Right kidney (tissue), 9 donors: Measurements from ENCODE around the gene SLC25A20.
"Not testable (repeated sequence)": the region's sequence is repeated elsewhere in the genome, so short reads cannot be mapped to it uniquely, and the experiment has no call there.

Experiments
- DNase-seq: peaks from one replicate; pipeline ENCODE4 v3.0.0-alpha.2; 2016
- long read RNA-seq, 8 donors: transcript quantifications; one replicate each; lab custom pipeline, GENCODE V29; 2026

SLC25A20 gene
- long read RNA-seq, donor 1, partial matches to known transcripts: 0 of 5 reads
- long read RNA-seq, donor 1, other reads (novel, unspliced or antisense): 0 of 5 reads
- long read RNA-seq, donor 2, partial matches to known transcripts: 0 of 1 reads
- long read RNA-seq, donor 2, other reads (novel, unspliced or antisense): 0 of 1 reads
- long read RNA-seq, donor 3, partial matches to known transcripts: 5 of 8 reads
- long read RNA-seq, donor 3, other reads (novel, unspliced or antisense): 0 of 8 reads
- long read RNA-seq, donor 4, partial matches to known transcripts: 0 of 4 reads
- long read RNA-seq, donor 4, other reads (novel, unspliced or antisense): 0 of 4 reads
- long read RNA-seq, donor 5, transcript SLC25A20-201 (9 exons, 1,879 nt): major isoform, 6 of 7 reads
- long read RNA-seq, donor 5, partial matches to known transcripts: 0 of 7 reads
- long read RNA-seq, donor 5, other reads (novel, unspliced or antisense): 0 of 7 reads
- long read RNA-seq, donor 6, partial matches to known transcripts: 0 of 2 reads
- long read RNA-seq, donor 6, other reads (novel, unspliced or antisense): 0 of 2 reads
- long read RNA-seq, donor 7, transcript SLC25A20-201 (9 exons, 1,879 nt): major isoform, 6 of 70 reads
- long read RNA-seq, donor 7, partial matches to known transcripts: 17 of 70 reads
- long read RNA-seq, donor 7, other reads (novel, unspliced or antisense): 47 of 70 reads
- long read RNA-seq, donor 8, partial matches to known transcripts: 188 of 222 reads
- long read RNA-seq, donor 8, other reads (novel, unspliced or antisense): 28 of 222 reads

GRCh38 chr3:48898383-48899234 is at the start of gene SLC25A20:
SLC25A20 (minus strand) TSS chr3:48898882; CDS start chr3:48898794, 88 bp downstream.
- DNase-seq: peak; percentile 79

- no peak for DNase-seq
Observed at GRCh38 chr3:48945891-48946549, 47.3 kb upstream of the SLC25A20 start.

- no peak for DNase-seq
Observed at GRCh38 chr3:48945432-48945831, 46.8 kb upstream of the SLC25A20 start.

- DNase-seq: no peak
Observed at GRCh38 chr3:48938689-48939088, 40.0 kb upstream of the SLC25A20 start.

DNA sequence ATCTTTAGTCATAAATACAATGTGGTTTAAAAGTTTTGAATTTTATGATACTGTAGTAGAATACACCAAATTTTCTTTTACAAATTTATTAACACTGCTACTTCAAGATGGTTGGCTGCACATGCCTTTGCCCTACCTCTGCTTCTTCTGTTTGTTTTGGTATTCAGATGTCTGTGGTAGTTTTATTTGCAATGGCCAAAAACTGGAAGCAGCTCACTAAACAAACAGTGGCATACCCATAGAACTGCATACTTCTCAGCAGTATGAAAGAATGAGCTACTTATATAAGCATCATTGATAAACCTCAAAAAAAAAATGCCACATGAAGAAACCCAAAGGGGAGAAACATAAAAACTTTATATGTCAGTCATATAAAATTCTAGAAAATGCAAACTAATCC is 39.5 kb upstream of the SLC25A20 start:
- no peak for DNase-seq

- no peak for DNase-seq
Observed at GRCh38 chr3:48935530-48935929, 36.8 kb upstream of the SLC25A20 start.

DNA sequence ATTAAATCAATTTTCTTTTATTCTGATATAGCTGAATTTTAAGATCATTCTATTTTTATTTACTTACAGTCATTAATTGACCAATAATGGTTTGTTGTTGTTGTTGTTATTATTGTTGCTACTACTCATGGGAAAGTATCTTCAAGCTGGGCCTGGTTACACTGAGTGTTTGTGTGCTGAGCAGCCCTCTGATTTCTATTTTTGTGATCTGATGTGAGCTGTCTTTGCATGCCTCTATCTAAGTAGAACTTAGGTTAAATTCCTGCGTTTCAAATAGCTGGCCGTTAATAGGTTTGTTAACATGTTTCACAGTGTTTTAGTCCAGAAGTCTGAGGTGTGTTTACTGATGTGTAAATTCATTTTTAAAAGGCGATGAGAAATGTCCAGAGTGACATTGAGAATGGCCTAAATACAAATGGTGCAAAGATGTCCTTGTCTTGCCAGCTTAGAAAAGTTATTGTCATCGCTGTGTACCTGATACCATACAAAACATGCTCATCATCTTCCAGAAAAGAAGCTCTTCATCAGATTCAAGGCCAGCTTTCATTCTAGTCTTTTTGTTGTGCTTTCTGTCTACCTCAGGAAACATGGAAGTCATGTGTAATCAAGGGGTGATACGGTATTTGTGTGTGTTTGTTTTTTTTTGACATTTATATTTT is 35.8 kb upstream of the SLC25A20 start:
- no peak for DNase-seq

DNA sequence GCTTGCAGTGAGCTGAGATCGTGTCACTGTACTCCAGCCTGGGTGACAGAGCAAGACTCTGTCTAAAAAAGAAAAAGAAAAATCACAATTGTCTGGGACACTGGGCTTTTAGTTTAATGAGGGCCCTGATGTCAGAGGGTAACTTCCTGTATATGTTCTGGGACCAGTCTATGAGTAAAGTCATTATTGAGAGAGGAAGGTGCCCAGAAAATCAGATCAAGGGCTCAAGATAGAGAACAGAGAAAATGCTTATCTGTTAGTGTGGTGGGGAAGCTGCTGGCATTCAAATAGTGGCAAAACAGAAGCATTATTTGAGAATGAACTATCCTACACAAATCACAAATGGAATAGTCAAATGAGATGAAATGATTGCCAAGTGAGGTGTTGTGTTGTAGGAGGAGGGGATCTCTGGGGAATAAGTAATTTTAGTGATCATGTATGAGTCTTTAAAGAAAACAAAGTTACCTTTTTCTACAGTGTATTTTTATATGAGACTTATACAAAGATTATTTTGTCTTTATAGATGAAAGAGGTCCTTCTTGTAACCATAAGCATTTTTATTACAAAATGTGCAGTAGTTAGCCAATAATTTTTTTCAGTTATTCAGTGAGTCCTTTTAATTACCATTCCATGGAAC is 33.4 kb upstream of the SLC25A20 start:
- DNase-seq: no peak

DNA sequence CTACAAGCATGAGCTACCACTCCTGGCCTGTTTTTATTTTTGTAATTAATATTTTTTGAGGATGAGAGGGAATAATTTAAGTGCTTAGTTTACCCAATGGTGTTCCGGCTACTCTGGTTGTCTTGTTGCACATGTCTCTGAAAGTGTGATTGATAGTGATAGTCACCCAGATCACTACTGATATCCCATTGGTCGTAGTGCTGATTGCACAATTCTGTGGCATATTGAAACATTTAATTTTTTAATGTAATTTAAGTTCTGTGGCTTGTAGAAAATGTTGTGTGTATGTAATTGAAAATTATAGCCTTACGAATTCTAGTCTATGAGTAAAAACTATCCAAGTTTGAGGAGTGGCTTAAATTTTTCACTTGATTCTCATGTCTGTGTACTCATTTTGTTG is 31.9 kb upstream of the SLC25A20 start:
- DNase-seq: no peak

DNA sequence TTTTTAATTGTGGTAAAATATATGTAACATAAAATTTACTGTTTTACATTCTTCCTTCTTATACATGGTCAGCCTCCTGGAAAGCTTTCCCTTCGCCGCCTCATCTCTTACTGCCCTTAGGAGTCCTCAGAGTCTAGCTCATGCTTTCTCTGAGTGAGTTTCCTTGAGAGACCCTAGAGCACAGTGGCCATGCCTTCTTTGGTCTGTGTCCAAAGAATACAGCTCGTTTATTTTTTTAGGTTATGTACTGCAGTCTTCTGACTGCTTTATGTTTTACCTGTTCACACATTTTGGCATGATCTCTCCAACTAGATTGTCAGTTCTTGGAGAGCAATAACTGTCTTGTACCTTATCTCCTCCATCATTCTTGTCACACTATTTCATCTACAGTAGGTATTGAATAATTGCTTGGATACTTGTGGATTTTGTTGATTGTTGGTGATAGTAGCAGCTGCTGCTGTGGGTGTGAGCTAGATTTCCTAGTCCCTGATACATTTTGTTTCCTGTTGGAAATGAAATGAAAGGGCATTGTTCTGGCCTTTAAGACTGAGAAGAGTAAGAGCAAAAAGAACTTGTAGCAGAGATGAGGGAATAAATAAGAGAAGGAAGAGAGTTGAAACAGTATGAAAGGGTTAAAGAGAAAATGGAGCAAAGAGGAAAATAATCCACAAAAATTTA is 30.8 kb upstream of the SLC25A20 start:
- DNase-seq: no peak

- no peak for DNase-seq
Observed at GRCh38 chr3:48928679-48929078, 30.0 kb upstream of the SLC25A20 start.

DNA sequence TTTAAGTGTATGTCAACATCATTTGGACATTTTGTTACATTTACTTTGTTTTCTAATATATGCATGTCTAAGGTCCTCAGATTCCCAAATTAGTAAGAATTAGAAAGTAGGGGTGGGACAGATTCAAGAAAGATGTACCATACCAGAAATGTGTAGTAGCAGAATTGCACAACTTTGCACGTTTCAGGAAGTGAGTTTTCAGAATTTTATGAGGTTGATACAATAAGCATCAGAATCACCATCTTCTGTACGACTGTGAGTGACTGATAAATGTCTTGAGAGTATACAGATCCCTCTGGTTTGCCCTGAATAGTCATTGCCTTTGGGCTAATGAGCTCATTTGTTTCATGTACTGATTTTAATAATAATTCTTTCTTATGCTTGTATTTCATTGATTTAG is 29.2 kb upstream of the SLC25A20 start:
- DNase-seq: no peak

- DNase-seq: no peak
Observed at GRCh38 chr3:48926425-48927392, 28.0 kb upstream of the SLC25A20 start.

GRCh38 chr3:48919215-48920138 is 20.8 kb upstream of the SLC25A20 start:
- DNase-seq: no peak

DNA sequence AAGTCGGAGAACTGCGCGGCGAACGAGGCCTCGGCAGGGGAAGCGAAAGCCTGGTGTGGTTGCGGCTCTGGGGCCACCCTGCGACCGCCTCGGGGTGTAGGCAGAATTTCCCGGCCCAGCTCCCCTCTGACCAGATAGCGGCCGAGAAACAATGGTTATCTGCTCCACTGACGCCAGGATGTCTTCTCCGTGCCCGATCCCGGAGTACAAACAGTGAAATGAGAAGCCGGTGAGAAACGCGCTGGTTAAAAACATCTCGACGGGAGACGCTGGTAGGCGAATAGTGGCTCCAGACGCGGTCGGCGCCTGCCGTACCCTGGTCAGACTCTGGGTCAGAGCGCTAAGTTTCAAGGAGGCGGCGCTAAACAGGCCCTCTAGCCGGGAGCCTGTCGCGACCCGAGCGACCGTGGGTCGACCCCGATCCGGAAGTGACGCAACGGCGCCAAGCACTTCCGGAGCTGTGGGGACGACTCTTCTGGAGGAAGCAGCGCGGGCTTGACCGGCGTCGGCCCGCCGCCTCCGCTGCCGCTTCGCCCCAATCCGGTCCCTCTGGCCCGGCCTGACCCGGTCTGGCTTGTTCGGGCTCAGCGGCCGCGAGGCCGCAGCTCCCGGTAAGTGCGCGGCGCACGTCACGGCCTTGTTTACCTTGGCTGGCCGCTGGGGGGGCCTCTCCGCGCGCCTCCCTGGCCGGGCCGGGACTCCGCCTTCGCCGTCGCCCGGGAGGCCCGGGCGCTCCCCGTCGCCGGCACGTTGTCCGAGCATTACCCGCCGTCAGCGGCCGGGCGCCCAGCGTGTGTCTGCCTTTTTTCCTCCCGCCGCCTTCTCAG is 19.9 kb upstream of the SLC25A20 start, which contains the start of gene ARIH2:
ARIH2 (plus strand) TSS at position 455 of the 827 bp plus-strand sequence. CDS start 8,717 bp downstream, outside the sequence.
- DNase-seq: peak; percentile 98

- DNase-seq: no peak
Observed at GRCh38 chr3:48915296-48915695, 16.6 kb upstream of the SLC25A20 start.

DNA sequence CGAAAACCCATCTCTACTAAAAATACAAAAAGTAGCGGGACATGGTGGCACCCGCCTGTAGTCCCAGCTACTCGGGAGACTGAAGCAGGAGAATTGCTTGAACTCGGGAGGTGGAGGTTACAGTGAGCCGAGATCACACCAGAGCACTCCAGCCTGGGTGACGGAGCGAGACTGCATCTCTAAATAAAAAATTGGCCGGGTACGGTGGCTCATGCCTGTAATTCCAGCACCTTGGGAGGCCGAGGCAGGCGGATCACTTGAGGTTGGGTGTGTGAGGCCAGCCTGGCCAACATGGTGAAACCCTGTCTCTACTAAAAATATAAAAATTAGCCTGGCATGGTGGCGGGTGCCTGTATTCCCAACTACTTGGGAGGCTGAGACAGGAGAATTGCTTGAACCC is 8.3 kb upstream of the SLC25A20 start:
- not testable (repeated sequence) for DNase-seq
